ENCODE results near the gene EDDM3A. TPM values are rescaled to one million over a fixed set of nuclear protein-coding genes. Genes with fewer than 3 reads are reported as not detected.

The EDDM3A gene
- total and polyA plus RNA-seq, 3 donors from 2014 or later = 0.39 to 1.9 TPM; not detected in 1

DNA sequence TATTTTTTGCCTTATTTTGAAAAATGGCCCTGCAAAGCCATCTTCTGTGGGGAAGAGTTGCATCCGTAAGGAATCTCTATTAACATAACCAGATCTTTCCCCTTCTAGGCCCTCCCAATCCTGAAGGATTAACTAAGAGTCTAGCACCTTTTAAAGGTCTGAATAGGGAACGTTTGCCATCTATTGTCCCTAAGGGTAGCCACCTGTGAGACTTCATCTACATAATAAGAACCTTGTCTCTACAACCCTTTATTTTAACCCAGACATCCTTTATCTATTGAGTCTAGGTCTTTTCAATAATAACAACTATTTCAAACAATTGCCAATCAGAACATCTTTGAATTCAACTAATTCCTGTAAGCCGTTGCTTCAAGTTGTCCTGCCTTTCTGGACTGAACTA, 27.0 kb downstream of the EDDM3A start:
- DNase-seq = no peak
- no peaks in the 10 kb centered on the region for H3K9me3 ChIP-seq
- intact Hi-C loops (cut with DNase I; ENCODE audit: low total_unique reads) = no loop called here
- H3K27me3 ChIP-seq = no peaks in the 10 kb centered on the region
- WGBS, 2 donors = 77 to 79% methylated on average over 3 of the region's 3 CpGs
- H3K36me3 ChIP-seq (ENCODE audit: low read depth, missing control alignments) = no peaks in the 10 kb centered on the region
- TF ChIP-seq, protein P1, sequence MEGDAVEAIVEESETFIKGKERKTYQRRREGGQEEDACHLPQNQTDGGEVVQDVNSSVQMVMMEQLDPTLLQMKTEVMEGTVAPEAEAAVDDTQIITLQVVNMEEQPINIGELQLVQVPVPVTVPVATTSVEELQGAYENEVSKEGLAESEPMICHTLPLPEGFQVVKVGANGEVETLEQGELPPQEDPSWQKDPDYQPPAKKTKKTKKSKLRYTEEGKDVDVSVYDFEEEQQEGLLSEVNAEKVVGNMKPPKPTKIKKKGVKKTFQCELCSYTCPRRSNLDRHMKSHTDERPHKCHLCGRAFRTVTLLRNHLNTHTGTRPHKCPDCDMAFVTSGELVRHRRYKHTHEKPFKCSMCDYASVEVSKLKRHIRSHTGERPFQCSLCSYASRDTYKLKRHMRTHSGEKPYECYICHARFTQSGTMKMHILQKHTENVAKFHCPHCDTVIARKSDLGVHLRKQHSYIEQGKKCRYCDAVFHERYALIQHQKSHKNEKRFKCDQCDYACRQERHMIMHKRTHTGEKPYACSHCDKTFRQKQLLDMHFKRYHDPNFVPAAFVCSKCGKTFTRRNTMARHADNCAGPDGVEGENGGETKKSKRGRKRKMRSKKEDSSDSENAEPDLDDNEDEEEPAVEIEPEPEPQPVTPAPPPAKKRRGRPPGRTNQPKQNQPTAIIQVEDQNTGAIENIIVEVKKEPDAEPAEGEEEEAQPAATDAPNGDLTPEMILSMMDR (IDR thresholded peaks at IDR 0.05) = no peak
- TF ChIP-seq POLR2A (IDR thresholded peaks at IDR 0.05) = no peak
- no peak overlapping the region for H3K4me3 ChIP-seq
- no peak overlapping the region for H3K27ac ChIP-seq
- no peaks in the 10 kb centered on the region for H3K4me1 ChIP-seq

DNA sequence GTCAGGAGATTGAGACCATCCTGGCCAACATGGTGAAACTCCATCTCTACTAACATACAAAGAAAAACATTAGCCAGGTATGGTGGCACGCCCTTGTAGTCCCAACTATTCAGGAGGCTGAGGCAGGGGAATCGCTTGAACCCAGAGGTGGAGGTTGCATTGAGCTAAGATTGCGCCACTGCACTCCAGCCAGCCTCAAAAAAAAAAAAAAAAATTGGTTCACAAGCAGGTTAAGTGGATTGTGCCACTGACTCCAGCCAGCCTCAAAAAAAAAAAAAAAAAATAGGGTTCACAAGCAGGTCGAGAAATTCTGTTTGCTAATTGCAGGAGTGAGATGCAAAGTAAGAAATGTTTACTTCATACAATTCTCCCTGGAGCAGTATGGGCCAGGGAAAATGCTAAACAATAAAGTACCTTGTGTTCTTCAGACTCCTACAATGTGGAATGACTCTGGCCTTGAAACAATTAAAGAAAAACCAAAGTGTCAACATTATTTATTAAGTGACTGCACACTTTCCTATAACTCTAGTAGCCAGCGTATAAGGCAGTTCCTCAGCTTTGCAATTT, 28.7 kb downstream of the EDDM3A start:
- DNase-seq = no peak
- Histone ChIP-seq H3K36me3 (ENCODE audit: low read depth, missing control alignments) (no peaks in the 10 kb centered on the region), H3K27ac (no peak overlapping the region), H3K9me3 (no peaks in the 10 kb centered on the region), H3K4me1 (no peaks in the 10 kb centered on the region), H3K4me3 (no peak overlapping the region), H3K27me3 (no peaks in the 10 kb centered on the region)
- 73 to 74% methylated on average over 5 of the region's 5 CpGs for WGBS, 2 donors
- intact Hi-C loops (cut with DNase I; ENCODE audit: low total_unique reads) = no loop called here
- TF ChIP-seq, protein P1 (IDR thresholded peaks at IDR 0.05) = no peak

DNA sequence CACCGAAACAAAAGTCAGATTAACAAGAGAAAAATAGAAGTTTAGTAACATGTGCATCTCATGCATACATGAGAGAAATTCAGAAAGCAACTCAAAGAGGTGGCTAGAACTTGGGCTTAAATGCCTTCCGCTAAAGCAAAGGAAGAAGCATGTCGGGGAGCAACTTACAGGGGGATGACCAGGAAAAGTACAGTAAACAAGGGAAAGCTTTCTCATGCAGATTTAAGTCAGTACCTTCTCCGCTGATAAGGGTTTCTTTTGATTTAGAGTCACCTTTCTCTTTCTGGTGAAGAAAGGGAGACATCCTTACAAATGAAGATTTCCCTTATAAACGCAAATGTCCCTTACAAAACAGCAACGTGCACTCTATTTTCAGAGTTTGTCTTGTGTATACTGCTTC, 29.4 kb downstream of the EDDM3A start:
- no peaks in the 10 kb centered on the region for H3K27me3 ChIP-seq
- no peak overlapping the region for H3K27ac ChIP-seq
- TF ChIP-seq, protein P1 (IDR thresholded peaks at IDR 0.05) = no peak
- no peak for TF ChIP-seq POLR2A (IDR thresholded peaks at IDR 0.05)
- DNase-seq = no peak
- intact Hi-C loops (cut with DNase I; ENCODE audit: low total_unique reads) = no loop called here
- no peaks in the 10 kb centered on the region for H3K9me3 ChIP-seq
- no peaks in the 10 kb centered on the region for H3K4me1 ChIP-seq
- WGBS, 2 donors = 67 to 69% methylated on average over 6 of the region's 6 CpGs
- no peaks in the 10 kb centered on the region for H3K36me3 ChIP-seq (ENCODE audit: low read depth, missing control alignments)
- no peak overlapping the region for H3K4me3 ChIP-seq

DNA sequence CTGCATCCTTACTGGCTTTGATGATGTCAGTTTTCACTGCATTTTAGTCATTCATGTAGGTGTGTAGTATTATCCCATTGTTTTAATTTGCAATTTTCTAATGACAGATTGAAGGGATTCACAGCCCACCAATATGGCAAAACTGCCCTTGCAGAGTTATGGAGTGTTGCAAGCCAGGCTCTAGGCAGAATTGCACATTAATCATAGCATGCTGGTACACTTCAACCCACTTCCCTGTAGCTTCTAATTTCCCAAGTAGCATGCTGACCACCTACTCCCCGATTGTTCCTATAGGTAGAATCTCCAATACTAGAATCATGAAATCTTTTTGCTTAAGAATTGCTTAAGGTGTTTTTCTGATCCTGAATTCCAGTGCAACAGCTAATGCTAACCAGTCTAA, 30.2 kb downstream of the EDDM3A start:
- intact Hi-C loops (cut with DNase I; ENCODE audit: low total_unique reads) = no loop called here
- Histone ChIP-seq H3K4me3 (no peak overlapping the region), H3K9me3 (no peaks in the 10 kb centered on the region), H3K36me3 (ENCODE audit: low read depth, missing control alignments) (no peaks in the 10 kb centered on the region), H3K27me3 (no peaks in the 10 kb centered on the region), H3K4me1 (no peaks in the 10 kb centered on the region), H3K27ac (no peak overlapping the region)
- TF ChIP-seq, protein P1 (IDR thresholded peaks at IDR 0.05) = no peak
- no peak for TF ChIP-seq POLR2A (IDR thresholded peaks at IDR 0.05)
- WGBS, 2 donors = 91 to 100% methylated on average over 1 of the region's 1 CpG
- DNase-seq = no peak

DNA sequence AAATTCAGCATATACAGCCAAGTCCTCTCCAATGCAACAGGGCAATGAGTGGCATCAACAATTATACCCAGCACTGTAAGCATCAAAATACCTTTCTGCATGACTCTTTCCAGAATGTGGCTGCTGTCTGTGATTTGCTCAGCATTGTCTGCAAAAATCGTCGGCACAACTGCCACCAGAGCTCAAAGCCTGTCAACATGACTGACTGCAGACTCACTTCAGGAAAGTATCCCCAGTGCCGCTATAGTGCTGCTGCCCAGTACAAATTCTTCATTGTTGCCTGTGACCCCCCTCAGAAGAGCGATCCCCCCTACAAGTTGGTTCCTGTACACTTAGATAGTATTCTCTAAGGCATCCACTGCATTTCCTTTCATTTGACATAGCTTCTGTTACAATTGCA, 36.1 kb downstream of the EDDM3A start:
- TF ChIP-seq, protein P1 (IDR thresholded peaks at IDR 0.05) = no peak
- TF ChIP-seq POLR2A (IDR thresholded peaks at IDR 0.05) = no peak
- Histone ChIP-seq H3K4me1 (no peaks in the 10 kb centered on the region), H3K9me3 (no peaks in the 10 kb centered on the region), H3K27me3 (no peaks in the 10 kb centered on the region), H3K36me3 (ENCODE audit: low read depth, missing control alignments) (no peaks in the 10 kb centered on the region), H3K4me3 (peak overlapping the region in 1 of 2 donors; percentile 10), H3K27ac (peak overlapping the region in 1 of 2 donors; percentile 30)
- 59 to 62% methylated on average over 4 of the region's 4 CpGs for WGBS, 2 donors
- DNase-seq = no peak
- intact Hi-C loops (cut with DNase I; ENCODE audit: low total_unique reads) = no loop called here
